Measurements from ENCODE around the gene ZNF555. TPM values are rescaled to one million over a fixed set of nuclear protein-coding genes. Genes with fewer than 3 reads are reported as not detected.

ZNF555 gene
- total and polyA plus RNA-seq, 4 experiments from 2014 or later = 2.2 to 11.5 (median 8.1) TPM

DNA sequence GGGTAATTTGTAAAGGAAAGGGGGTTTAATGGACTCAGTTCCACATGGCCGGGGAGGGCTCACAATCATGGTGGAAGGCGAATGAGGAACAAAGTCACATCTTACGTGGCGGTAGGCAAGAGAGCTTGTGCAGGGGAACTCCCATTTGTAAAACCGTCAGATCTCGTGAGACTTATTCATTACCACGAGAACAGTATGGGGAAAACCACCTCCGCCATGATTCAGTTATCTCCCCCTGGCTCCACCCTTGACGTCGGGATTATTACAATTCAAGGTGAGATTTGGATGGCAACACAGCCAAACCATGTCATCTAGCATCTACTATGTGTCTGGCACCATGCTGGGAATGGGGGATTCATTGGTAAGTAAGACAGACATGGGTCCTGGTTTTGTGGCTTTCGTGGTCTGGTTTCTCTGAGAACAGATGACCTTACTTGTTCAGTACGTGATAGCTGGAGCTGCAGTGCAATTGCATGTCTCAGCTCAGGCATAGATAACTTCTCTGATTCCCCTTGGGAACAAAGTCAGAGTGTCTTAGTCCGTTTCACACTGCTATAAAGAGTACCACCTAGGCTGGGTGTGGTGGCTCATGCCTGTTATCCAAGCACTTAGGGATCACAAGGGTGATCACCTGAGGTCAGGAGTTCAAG is 13.3 kb upstream of the ZNF555 start:
- no peak overlapping the region for H3K4me3 Mint-ChIP-seq
- intact Hi-C loops (cut with micrococcal nuclease) = no loop called here
- peaks cover 32 to 47% of the 10 kb centered on the region in 2 donors for H3K36me3 Mint-ChIP-seq

GRCh38 chr19:2834294-2834871 is 6.9 kb upstream of the ZNF555 start:
- ChIA-PET POLR2A (ENCODE audit: partially characterized antibody) (no interaction called here), CTCF (ENCODE audit: partially characterized antibody) (interaction anchor here (0.6 to 1.1 kb wide), 2 partner anchors 10 to 996 kb away, joined by 3 read pairs; no protein-coding TSS in a partner anchor)
- Mint-ChIP-seq H3K27ac (no peak overlapping the region), H3K9me3 (peaks cover 3 to 88% (median 57%) of the 10 kb centered on the region in 8 donors), H3K27me3 (no peaks in the 10 kb centered on the region), H3K36me3 (peaks cover 45 to 57% of the 10 kb centered on the region in 2 donors), H3K4me3 (no peak overlapping the region), H3K4me1 (no peaks in the 10 kb centered on the region)
- intact Hi-C loops (cut with micrococcal nuclease) = no loop called here
- Histone ChIP-seq H3K4me3 (ENCODE audit: low read length in 2 of 2) (no peak overlapping the region), H3K9me3 (ENCODE audit: control insufficient read depth in 1 of 2, low read length in 2 of 2) (peaks cover 5 to 21% of the 10 kb centered on the region in 2 donors), H3K4me1 (ENCODE audit: insufficient read depth, low read length) (no peaks in the 10 kb centered on the region), H3K27ac (ENCODE audit: low read depth, low read length) (no peak overlapping the region), H3K36me3 (ENCODE audit: insufficient read depth, low read length) (no peaks in the 10 kb centered on the region), H3K27me3 (ENCODE audit: insufficient read depth, low read length) (no peaks in the 10 kb centered on the region)
- no peak for DNase-seq

More for the DNA sequence above, 13.3 kb upstream of the ZNF555 start:
- POLR2A ChIA-PET (ENCODE audit: partially characterized antibody) = no interaction called here
- Histone ChIP-seq H3K9me3 (ENCODE audit: control insufficient read depth in 1 of 2, low read length in 2 of 2) (peaks cover 0 to 4% of the 10 kb centered on the region in 2 donors), H3K4me3 (ENCODE audit: low read length in 2 of 2) (no peak overlapping the region), H3K36me3 (ENCODE audit: insufficient read depth, low read length) (peaks cover 6% of the 10 kb centered on the region), H3K4me1 (ENCODE audit: insufficient read depth, low read length) (no peaks in the 10 kb centered on the region), H3K27ac (ENCODE audit: low read depth, low read length) (no peak overlapping the region), H3K27me3 (ENCODE audit: insufficient read depth, low read length) (no peaks in the 10 kb centered on the region)
- CTCF ChIA-PET (ENCODE audit: partially characterized antibody) = interaction anchor here (1.2 kb wide), 1 partner anchor 9 kb away, joined by 3 read pairs; no protein-coding TSS in a partner anchor
- H3K27me3 Mint-ChIP-seq = no peaks in the 10 kb centered on the region
- H3K27ac Mint-ChIP-seq = no peak overlapping the region
- no peak for DNase-seq
- H3K9me3 Mint-ChIP-seq = peaks cover 0 to 43% (median 19%) of the 10 kb centered on the region in 8 donors
- H3K4me1 Mint-ChIP-seq = peaks cover 0 to 4% (median 2%) of the 10 kb centered on the region in 4 donors

- no peak overlapping the region for H3K27ac ChIP-seq (ENCODE audit: low read depth, low read length)
- intact Hi-C loops (cut with micrococcal nuclease) = no loop called here
- H3K36me3 Mint-ChIP-seq = peaks cover 42 to 45% of the 10 kb centered on the region in 2 donors
- no peaks in the 10 kb centered on the region for H3K36me3 ChIP-seq (ENCODE audit: insufficient read depth, low read length)
- peaks cover 2 to 15% (median 9%) of the 10 kb centered on the region in 4 donors for H3K4me1 Mint-ChIP-seq
- peaks cover 5 to 17% of the 10 kb centered on the region in 2 donors for H3K9me3 ChIP-seq (ENCODE audit: control insufficient read depth in 1 of 2, low read length in 2 of 2)
- peaks cover 3 to 64% (median 47%) of the 10 kb centered on the region in 8 donors for H3K9me3 Mint-ChIP-seq
- H3K27ac Mint-ChIP-seq = no peak overlapping the region
- no peak overlapping the region for H3K4me3 ChIP-seq (ENCODE audit: low read length in 2 of 2)
- H3K27me3 Mint-ChIP-seq = no peaks in the 10 kb centered on the region
- ChIA-PET POLR2A (ENCODE audit: partially characterized antibody) (no interaction called here), CTCF (ENCODE audit: partially characterized antibody) (interaction anchor here (1.2 kb wide), 1 partner anchor 9 kb away, joined by 3 read pairs; no protein-coding TSS in a partner anchor)
- no peak for DNase-seq
- peaks cover 12% of the 10 kb centered on the region for H3K4me1 ChIP-seq (ENCODE audit: insufficient read depth, low read length)
- no peaks in the 10 kb centered on the region for H3K27me3 ChIP-seq (ENCODE audit: insufficient read depth, low read length)
- H3K4me3 Mint-ChIP-seq = no peak overlapping the region
Measured at GRCh38 chr19:2837430-2837829, 3.8 kb upstream of the ZNF555 start.

GRCh38 chr19:2841855-2842574 is 740 bp downstream of the ZNF555 start:
- no peaks in the 10 kb centered on the region for H3K27me3 Mint-ChIP-seq
- H3K4me1 Mint-ChIP-seq = peaks cover 7 to 39% (median 21%) of the 10 kb centered on the region in 4 donors
- peak overlapping the region; percentile 73 to 87 (median 84) for H3K4me3 Mint-ChIP-seq
- H3K4me1 ChIP-seq (ENCODE audit: insufficient read depth, low read length) = peaks cover 17% of the 10 kb centered on the region
- H3K27me3 ChIP-seq (ENCODE audit: insufficient read depth, low read length) = no peaks in the 10 kb centered on the region
- ChIA-PET POLR2A (ENCODE audit: partially characterized antibody) (interaction anchor here (0.6 to 1.6 kb wide), 9 partner anchors 15 to 1405 kb away, joined by 3 to 9 read pairs (median 3); partner anchors contain the start of genes TLE6, YJU2, ZNF554 and ZNF57), CTCF (ENCODE audit: partially characterized antibody) (interaction anchor here (1.0 to 1.6 kb wide), 6 partner anchors 9 to 262 kb away, joined by 3 to 6 read pairs (median 4); no protein-coding TSS in a partner anchor)
- no peaks in the 10 kb centered on the region for H3K9me3 ChIP-seq (ENCODE audit: control insufficient read depth in 1 of 2, low read length in 2 of 2)
- DNase-seq = no peak
- peaks cover 17 to 20% of the 10 kb centered on the region in 2 donors for H3K36me3 Mint-ChIP-seq
- peak overlapping the region; percentile 66 for H3K27ac ChIP-seq (ENCODE audit: low read depth, low read length)
- H3K4me3 ChIP-seq (ENCODE audit: low read length in 2 of 2) = peak overlapping the region in 1 of 2 donors; percentile 76
- peaks cover 0 to 19% (median 5%) of the 10 kb centered on the region in 8 donors for H3K9me3 Mint-ChIP-seq
- intact Hi-C loops (cut with micrococcal nuclease) = loop anchor here (1.0 kb wide), 3 partner anchors 23 to 102 kb away; partner anchors contain the start of genes SLC39A3, ZNF554 and ZNF57
- H3K36me3 ChIP-seq (ENCODE audit: insufficient read depth, low read length) = no peaks in the 10 kb centered on the region
- peak overlapping the region in 2 of 7 donors; percentile 64 to 73 for H3K27ac Mint-ChIP-seq

- H3K27me3 ChIP-seq (ENCODE audit: insufficient read depth, low read length) = no peaks in the 10 kb centered on the region
- CTCF ChIA-PET (ENCODE audit: partially characterized antibody) = interaction anchor here (2.5 kb wide), 1 partner anchor 197 kb away, joined by 7 read pairs; no protein-coding TSS in a partner anchor
- H3K36me3 ChIP-seq (ENCODE audit: insufficient read depth, low read length) = no peaks in the 10 kb centered on the region
- H3K9me3 ChIP-seq (ENCODE audit: control insufficient read depth in 1 of 2, low read length in 2 of 2) = no peaks in the 10 kb centered on the region
- intact Hi-C loops (cut with micrococcal nuclease) = no loop called here
- POLR2A ChIA-PET (ENCODE audit: partially characterized antibody) = no interaction called here
- H3K4me1 Mint-ChIP-seq = peaks cover 13 to 45% (median 27%) of the 10 kb centered on the region in 4 donors
- no peak overlapping the region for H3K4me3 ChIP-seq (ENCODE audit: low read length in 2 of 2)
- no peaks in the 10 kb centered on the region for H3K27me3 Mint-ChIP-seq
- DNase-seq = no peak
- H3K27ac ChIP-seq (ENCODE audit: low read depth, low read length) = no peak overlapping the region
- peaks cover 23% of the 10 kb centered on the region for H3K4me1 ChIP-seq (ENCODE audit: insufficient read depth, low read length)
- H3K4me3 Mint-ChIP-seq = peak overlapping the region in 1 of 8 donors; percentile 31
- H3K27ac Mint-ChIP-seq = no peak overlapping the region
- H3K36me3 Mint-ChIP-seq = peaks cover 20 to 26% of the 10 kb centered on the region in 2 donors
- H3K9me3 Mint-ChIP-seq = peaks cover 0 to 8% (median 4%) of the 10 kb centered on the region in 8 donors
Measured at GRCh38 chr19:2845107-2845506, 3.8 kb downstream of the ZNF555 start.

DNA sequence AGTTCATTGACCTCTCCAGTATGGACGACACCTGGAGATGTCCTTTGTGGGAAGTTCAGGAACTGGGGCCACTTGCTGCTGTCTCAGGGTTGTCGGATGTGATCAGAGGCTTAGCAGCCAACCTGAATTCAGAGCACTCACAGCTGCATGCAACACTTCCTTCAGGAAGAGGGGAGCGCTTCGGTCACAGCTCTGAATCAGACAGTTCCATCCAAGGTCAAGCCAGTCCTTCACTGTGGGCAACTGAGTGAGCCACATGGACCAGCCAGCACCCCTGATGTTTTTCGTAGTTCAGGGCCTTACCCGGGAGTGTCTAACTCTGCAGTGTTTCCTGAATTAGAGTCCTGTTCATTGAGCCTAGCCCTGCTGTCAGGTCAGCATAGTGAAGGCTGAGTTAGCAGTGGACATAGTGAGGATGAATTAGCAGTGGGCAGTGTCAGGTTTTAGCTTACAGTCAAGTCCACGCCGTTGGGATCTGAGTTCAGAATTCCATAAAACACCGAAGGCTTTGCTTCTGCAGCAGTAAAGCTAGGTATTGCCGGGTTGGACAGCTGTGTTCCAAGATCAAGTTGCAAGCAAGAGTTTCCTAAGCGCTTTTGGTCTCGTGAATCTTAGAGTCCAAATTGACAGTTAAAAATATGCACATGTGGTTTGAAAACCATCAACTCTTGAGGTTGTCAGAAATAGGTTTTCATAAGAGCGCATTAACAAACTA is 5.1 kb downstream of the ZNF555 start:
- DNase-seq = no peak
- Mint-ChIP-seq H3K27ac (peak overlapping the region in 1 of 7 donors; percentile 63), H3K9me3 (peaks cover 0 to 18% (median 13%) of the 10 kb centered on the region in 8 donors), H3K4me3 (no peak overlapping the region), H3K27me3 (no peaks in the 10 kb centered on the region), H3K4me1 (peaks cover 17 to 48% (median 28%) of the 10 kb centered on the region in 4 donors), H3K36me3 (peaks cover 24 to 37% of the 10 kb centered on the region in 2 donors)
- POLR2A ChIA-PET (ENCODE audit: partially characterized antibody) = no interaction called here
- CTCF ChIA-PET (ENCODE audit: partially characterized antibody) = interaction anchor here (2.5 kb wide), 1 partner anchor 198 kb away, joined by 7 read pairs; no protein-coding TSS in a partner anchor
- no peaks in the 10 kb centered on the region for H3K27me3 ChIP-seq (ENCODE audit: insufficient read depth, low read length)
- peaks cover 22% of the 10 kb centered on the region for H3K4me1 ChIP-seq (ENCODE audit: insufficient read depth, low read length)
- H3K4me3 ChIP-seq (ENCODE audit: low read length in 2 of 2) = no peak overlapping the region
- H3K9me3 ChIP-seq (ENCODE audit: control insufficient read depth in 1 of 2, low read length in 2 of 2) = no peaks in the 10 kb centered on the region
- H3K27ac ChIP-seq (ENCODE audit: low read depth, low read length) = no peak overlapping the region
- H3K36me3 ChIP-seq (ENCODE audit: insufficient read depth, low read length) = peaks cover 2% of the 10 kb centered on the region
- intact Hi-C loops (cut with micrococcal nuclease) = no loop called here

Measured in CD4-positive, alpha-beta memory T cell (primary cell).